ENCODE data around the gene WASHC4.

The WASHC4 gene

DNA sequence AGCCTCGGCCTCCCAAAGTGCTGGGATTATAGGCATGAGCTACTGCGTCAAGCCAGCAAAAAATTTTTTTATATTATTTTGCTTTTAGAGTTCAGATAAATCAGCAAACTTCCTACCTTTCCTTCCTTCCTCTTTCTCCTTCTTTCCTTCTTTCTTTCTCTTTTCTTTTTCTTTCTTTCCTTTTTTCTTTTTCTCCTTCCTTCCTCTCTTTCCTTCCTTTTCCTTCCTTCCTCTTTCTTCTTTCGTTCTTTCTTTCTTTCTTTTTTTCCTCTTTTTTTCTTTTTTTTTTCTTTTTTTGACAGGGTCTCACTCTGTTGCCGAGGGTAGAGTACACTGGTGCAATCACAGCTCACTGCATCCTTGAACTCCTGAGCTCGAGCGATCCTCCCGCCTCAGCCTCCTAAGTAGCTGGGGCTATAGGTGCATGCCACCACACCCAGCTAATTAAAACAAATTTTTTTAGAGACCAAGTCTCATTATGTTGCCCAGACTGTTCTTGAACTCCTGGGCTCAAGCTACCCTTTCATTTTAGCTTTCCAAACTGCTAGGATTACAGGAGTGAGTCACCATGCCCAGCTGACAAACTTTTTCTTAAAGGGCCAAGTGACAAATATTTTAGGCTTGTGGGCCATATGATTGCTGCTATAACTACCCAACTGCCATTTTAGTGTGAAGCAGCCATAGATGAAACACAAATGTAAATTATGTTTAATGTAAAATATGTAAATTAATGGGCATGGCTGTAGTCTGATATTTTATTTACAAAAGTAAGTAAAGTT is 7.1 kb upstream of the WASHC4 start:
- Histone ChIP-seq H3K4me3 (ENCODE audit: low read length) (no peak overlapping the region), H3K9ac (ENCODE audit: low read length) (no peak overlapping the region), H3K27me3 (ENCODE audit: control insufficient read depth, insufficient read depth, low read length) (no peaks in the 10 kb centered on the region), H3K4me1 (ENCODE audit: control insufficient read depth, insufficient read depth, low read length) (peaks cover 6% of the 10 kb centered on the region), H3K9me3 (ENCODE audit: control insufficient read depth, low read length) (no peaks in the 10 kb centered on the region), H3K36me3 (ENCODE audit: control insufficient read depth, insufficient read depth, low read length) (no peaks in the 10 kb centered on the region)

- Histone ChIP-seq H3K9ac (ENCODE audit: low read length) (no peak overlapping the region), H3K4me3 (ENCODE audit: low read length) (no peak overlapping the region), H3K36me3 (ENCODE audit: control insufficient read depth, insufficient read depth, low read length) (no peaks in the 10 kb centered on the region), H3K27me3 (ENCODE audit: control insufficient read depth, insufficient read depth, low read length) (no peaks in the 10 kb centered on the region), H3K9me3 (ENCODE audit: control insufficient read depth, low read length) (no peaks in the 10 kb centered on the region), H3K4me1 (ENCODE audit: control insufficient read depth, insufficient read depth, low read length) (peaks cover 6% of the 10 kb centered on the region)
Measured at GRCh38 chr12:105100998-105101397, 6.5 kb upstream of the WASHC4 start.

DNA sequence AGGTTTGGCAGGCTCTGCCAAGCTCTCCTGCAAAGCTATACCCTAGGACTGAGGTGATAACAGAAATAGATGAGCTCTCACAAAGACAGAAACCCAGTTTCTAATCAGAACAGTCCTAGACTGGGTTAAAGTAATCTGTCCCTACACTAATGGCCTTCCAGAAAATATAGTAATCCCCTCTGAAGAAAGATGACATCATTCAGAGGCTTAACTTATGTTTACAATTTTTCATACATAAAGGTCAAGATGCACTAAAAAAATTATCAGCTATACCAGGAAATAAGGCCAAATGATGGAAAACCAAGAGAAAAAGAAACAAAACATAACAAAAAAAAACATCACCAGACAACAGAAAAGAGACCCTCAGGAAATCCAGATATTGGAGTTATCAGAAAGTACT is 4.9 kb upstream of the WASHC4 start:
- Histone ChIP-seq H3K36me3 (ENCODE audit: control insufficient read depth, insufficient read depth, low read length) (no peaks in the 10 kb centered on the region), H3K27me3 (ENCODE audit: control insufficient read depth, insufficient read depth, low read length) (no peaks in the 10 kb centered on the region), H3K4me1 (ENCODE audit: control insufficient read depth, insufficient read depth, low read length) (peaks cover 6% of the 10 kb centered on the region), H3K4me3 (ENCODE audit: low read length) (no peak overlapping the region), H3K9ac (ENCODE audit: low read length) (no peak overlapping the region), H3K9me3 (ENCODE audit: control insufficient read depth, low read length) (no peaks in the 10 kb centered on the region)

- Histone ChIP-seq H3K4me1 (ENCODE audit: control insufficient read depth, insufficient read depth, low read length) (no peaks in the 10 kb centered on the region), H3K9me3 (ENCODE audit: control insufficient read depth, low read length) (no peaks in the 10 kb centered on the region), H3K9ac (ENCODE audit: low read length) (no peak overlapping the region), H3K4me3 (ENCODE audit: low read length) (no peak overlapping the region), H3K27me3 (ENCODE audit: control insufficient read depth, insufficient read depth, low read length) (no peaks in the 10 kb centered on the region), H3K36me3 (ENCODE audit: control insufficient read depth, insufficient read depth, low read length) (no peaks in the 10 kb centered on the region)
Measured at GRCh38 chr12:105104762-105105161, 2.8 kb upstream of the WASHC4 start.

- H3K36me3 ChIP-seq (ENCODE audit: control insufficient read depth, insufficient read depth, low read length): no peaks in the 10 kb centered on the region
- H3K9me3 ChIP-seq (ENCODE audit: control insufficient read depth, low read length): no peaks in the 10 kb centered on the region
- no peaks in the 10 kb centered on the region for H3K27me3 ChIP-seq (ENCODE audit: control insufficient read depth, insufficient read depth, low read length)
- peak overlapping the region; percentile 87 for H3K9ac ChIP-seq (ENCODE audit: low read length)
- H3K4me3 ChIP-seq (ENCODE audit: low read length): peak overlapping the region; percentile 9
- H3K4me1 ChIP-seq (ENCODE audit: control insufficient read depth, insufficient read depth, low read length): no peaks in the 10 kb centered on the region
Measured at GRCh38 chr12:105106621-105107020, 910 bp upstream of the WASHC4 start.

DNA sequence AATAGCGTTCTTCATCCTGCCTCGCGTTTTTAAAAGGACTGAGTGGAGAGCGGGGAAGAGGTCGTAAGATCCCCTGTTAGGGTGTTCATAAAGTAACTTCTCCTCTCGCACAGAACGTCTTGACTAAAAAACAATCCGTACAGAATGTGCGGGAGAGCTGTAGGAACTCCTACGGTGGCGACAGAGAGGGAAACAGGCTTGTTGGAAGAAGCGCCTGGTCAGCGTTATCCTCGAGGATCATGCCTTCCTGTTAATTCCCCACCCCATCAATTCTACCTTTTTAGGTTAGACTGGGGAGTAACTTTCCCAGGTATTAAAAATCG is 399 bp upstream of the WASHC4 start:
- no peaks in the 10 kb centered on the region for H3K4me1 ChIP-seq (ENCODE audit: control insufficient read depth, insufficient read depth, low read length)
- H3K9me3 ChIP-seq (ENCODE audit: control insufficient read depth, low read length): no peaks in the 10 kb centered on the region
- peak overlapping the region; percentile 87 for H3K9ac ChIP-seq (ENCODE audit: low read length)
- no peaks in the 10 kb centered on the region for H3K27me3 ChIP-seq (ENCODE audit: control insufficient read depth, insufficient read depth, low read length)
- H3K36me3 ChIP-seq (ENCODE audit: control insufficient read depth, insufficient read depth, low read length): no peaks in the 10 kb centered on the region
- H3K4me3 ChIP-seq (ENCODE audit: low read length): peak overlapping the region; percentile 9

DNA sequence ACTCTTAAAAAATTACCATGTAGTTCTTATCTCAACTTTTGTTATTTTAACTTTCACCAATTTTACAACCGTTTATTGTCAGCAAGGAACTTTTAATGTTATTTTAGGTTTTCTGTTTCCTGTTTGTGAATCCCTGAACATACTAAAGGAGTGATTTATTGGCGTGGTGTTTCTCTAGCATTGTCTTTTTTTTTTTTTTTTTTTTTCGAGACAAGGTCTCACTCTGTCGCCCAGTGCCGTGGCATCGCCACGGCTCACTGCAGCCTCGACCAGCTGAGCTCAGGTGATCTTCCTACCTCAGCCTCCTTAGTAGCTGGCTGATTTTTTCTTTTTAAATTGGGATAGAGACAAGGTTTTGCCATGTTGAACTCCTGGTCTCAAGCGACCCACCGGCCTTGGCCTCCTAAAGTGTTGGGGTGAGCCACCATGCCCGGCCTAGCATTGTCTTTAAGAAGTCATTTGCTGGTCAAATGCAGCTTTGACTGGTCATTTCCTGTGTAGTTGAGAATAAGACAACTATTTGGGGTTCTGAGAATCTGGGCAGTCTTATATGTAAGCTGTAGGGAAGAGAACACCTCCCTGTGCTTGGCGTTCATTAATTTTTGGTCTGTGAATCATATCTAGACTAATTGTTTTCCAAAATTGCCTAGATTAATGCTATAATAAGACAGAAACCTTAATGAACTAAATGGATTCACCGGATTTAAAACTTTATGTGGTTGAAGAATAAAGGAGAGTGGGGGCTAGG is 2.1 kb downstream of the WASHC4 start:
- Histone ChIP-seq H3K27me3 (ENCODE audit: control insufficient read depth, insufficient read depth, low read length) (no peaks in the 10 kb centered on the region), H3K9ac (ENCODE audit: low read length) (no peak overlapping the region), H3K4me1 (ENCODE audit: control insufficient read depth, insufficient read depth, low read length) (no peaks in the 10 kb centered on the region), H3K4me3 (ENCODE audit: low read length) (no peak overlapping the region), H3K36me3 (ENCODE audit: control insufficient read depth, insufficient read depth, low read length) (no peaks in the 10 kb centered on the region), H3K9me3 (ENCODE audit: control insufficient read depth, low read length) (no peaks in the 10 kb centered on the region)

DNA sequence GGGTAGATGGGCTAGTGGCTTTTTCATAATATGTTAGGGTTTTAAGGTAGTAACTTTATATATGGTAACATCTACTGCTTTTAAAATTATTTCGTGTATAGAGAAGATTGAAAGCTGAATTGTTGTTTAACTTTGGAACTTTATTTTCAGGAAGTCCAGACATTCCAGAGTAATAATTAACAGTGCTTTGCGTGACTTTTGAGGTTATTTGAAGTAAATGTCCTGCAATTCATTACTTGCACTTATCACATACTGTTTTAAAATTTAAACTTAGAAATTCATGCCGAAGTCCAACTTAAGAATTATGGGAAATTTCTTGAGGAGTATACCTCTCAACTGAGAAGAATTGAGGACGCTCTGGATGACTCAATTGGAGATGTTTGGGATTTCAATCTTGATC is 3.3 kb downstream of the WASHC4 start:
- no peak overlapping the region for H3K4me3 ChIP-seq (ENCODE audit: low read length)
- H3K9me3 ChIP-seq (ENCODE audit: control insufficient read depth, low read length): no peaks in the 10 kb centered on the region
- no peaks in the 10 kb centered on the region for H3K27me3 ChIP-seq (ENCODE audit: control insufficient read depth, insufficient read depth, low read length)
- no peak overlapping the region for H3K9ac ChIP-seq (ENCODE audit: low read length)
- no peaks in the 10 kb centered on the region for H3K36me3 ChIP-seq (ENCODE audit: control insufficient read depth, insufficient read depth, low read length)
- no peaks in the 10 kb centered on the region for H3K4me1 ChIP-seq (ENCODE audit: control insufficient read depth, insufficient read depth, low read length)

- no peaks in the 10 kb centered on the region for H3K27me3 ChIP-seq (ENCODE audit: control insufficient read depth, insufficient read depth, low read length)
- H3K36me3 ChIP-seq (ENCODE audit: control insufficient read depth, insufficient read depth, low read length): peaks cover 6% of the 10 kb centered on the region
- no peak overlapping the region for H3K4me3 ChIP-seq (ENCODE audit: low read length)
- H3K9ac ChIP-seq (ENCODE audit: low read length): no peak overlapping the region
- no peaks in the 10 kb centered on the region for H3K9me3 ChIP-seq (ENCODE audit: control insufficient read depth, low read length)
- no peaks in the 10 kb centered on the region for H3K4me1 ChIP-seq (ENCODE audit: control insufficient read depth, insufficient read depth, low read length)
Measured at GRCh38 chr12:105113094-105113493, 5.6 kb downstream of the WASHC4 start.

GRCh38 chr12:105116969-105117368 is 9.4 kb downstream of the WASHC4 start:
- H3K36me3 ChIP-seq (ENCODE audit: control insufficient read depth, insufficient read depth, low read length): peaks cover 7% of the 10 kb centered on the region
- H3K4me3 ChIP-seq (ENCODE audit: low read length): no peak overlapping the region

GRCh38 chr12:105120551-105120950 is 13.0 kb downstream of the WASHC4 start:
- Histone ChIP-seq H3K9ac (ENCODE audit: low read length) (no peak overlapping the region), H3K9me3 (ENCODE audit: control insufficient read depth, low read length) (no peaks in the 10 kb centered on the region), H3K36me3 (ENCODE audit: control insufficient read depth, insufficient read depth, low read length) (peaks cover 7% of the 10 kb centered on the region), H3K27me3 (ENCODE audit: control insufficient read depth, insufficient read depth, low read length) (no peaks in the 10 kb centered on the region), H3K4me3 (ENCODE audit: low read length) (no peak overlapping the region), H3K4me1 (ENCODE audit: control insufficient read depth, insufficient read depth, low read length) (no peaks in the 10 kb centered on the region)

More at GRCh38 chr12:105116969-105117368, 9.4 kb downstream of the WASHC4 start:
- no peaks in the 10 kb centered on the region for H3K4me1 ChIP-seq (ENCODE audit: control insufficient read depth, insufficient read depth, low read length)
- no peaks in the 10 kb centered on the region for H3K9me3 ChIP-seq (ENCODE audit: control insufficient read depth, low read length)
- no peaks in the 10 kb centered on the region for H3K27me3 ChIP-seq (ENCODE audit: control insufficient read depth, insufficient read depth, low read length)
- H3K9ac ChIP-seq (ENCODE audit: low read length): no peak overlapping the region

DNA sequence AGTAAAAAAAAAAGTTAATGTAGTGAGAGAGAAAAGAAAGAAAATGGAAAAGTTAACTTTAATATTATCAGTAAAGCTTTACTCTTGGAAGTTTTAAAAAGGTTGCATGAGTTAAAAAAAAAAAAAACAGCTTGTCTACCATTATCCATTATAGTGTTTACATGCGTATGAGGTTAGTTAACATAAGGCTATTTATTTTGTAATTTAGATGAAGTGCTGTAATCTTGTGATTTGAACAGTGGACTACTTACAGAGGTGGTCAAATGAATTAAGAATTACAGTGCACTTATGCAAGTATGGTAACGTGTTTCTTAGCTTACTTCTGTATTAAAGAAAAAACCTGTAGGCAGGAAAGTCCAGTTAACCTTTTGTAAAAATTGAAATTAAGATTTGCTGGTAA is 30.7 kb downstream of the WASHC4 start:
- no peaks in the 10 kb centered on the region for H3K27me3 ChIP-seq (ENCODE audit: control insufficient read depth, insufficient read depth, low read length)
- no peaks in the 10 kb centered on the region for H3K9me3 ChIP-seq (ENCODE audit: control insufficient read depth, low read length)
- no peaks in the 10 kb centered on the region for H3K4me1 ChIP-seq (ENCODE audit: control insufficient read depth, insufficient read depth, low read length)
- H3K36me3 ChIP-seq (ENCODE audit: control insufficient read depth, insufficient read depth, low read length): no peaks in the 10 kb centered on the region
- H3K4me3 ChIP-seq (ENCODE audit: low read length): no peak overlapping the region
- H3K9ac ChIP-seq (ENCODE audit: low read length): no peak overlapping the region

All from mucosa of stomach (tissue), 1 donor.